Cardiac atrium fibroblast (primary cell): ENCODE data around the gene CYP46A1. TPM values are rescaled to one million over a fixed set of nuclear protein-coding genes. Genes with fewer than 3 reads are reported as not detected.

ENCODE experiments used
- total RNA-seq: library from RNA; depleted of rRNA; stranded (reverse); fragments of >200 nt; gene quantifications from 2 replicates; pipeline ENCODE4 v1.2.3, GENCODE V29; 2015

Gene CYP46A1
- under 0.01 and 1.4 TPM in 2 replicates for total RNA-seq

DNA sequence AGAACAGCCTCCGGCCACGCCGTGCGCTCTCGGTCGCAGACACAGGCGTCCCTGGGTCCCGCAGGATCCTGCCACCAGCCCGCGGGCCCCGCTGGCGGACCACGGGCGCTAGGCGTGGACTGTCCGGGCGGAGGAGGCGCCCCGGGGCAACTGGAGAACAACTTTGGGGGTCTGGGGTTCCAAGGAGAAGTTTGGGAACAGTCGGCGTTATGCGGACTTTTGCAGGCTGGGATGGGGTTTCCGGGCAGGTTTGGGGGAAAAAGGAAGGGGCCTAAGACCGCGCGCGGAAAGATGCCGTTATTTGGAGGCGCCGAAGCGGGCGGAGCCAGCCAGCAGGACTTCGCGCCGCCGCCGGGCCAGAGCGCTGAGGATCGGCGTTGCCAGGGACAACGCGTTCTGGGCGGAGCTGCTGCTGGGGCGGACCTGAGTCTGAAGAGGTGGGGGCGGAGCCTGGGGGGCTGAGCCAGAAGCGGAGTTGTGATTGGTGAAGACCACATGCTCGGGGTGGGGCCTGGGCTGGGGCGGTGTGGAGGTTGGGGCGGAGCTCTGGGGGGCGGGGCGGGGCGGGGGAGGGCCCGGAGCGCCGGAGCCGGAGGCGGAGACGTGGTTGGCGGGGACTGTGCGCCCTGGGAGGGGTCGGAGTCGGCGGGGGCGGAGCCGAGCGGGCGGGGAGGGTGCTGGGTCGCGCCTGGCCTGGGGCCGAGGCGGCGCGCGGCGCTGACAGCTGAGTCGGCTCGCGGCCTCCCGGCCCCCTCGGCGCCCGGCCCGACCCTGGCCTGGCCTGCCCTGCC lies at the start of gene CYP46A1:
Gene CYP46A1 (plus strand): TSS at position 680 of the 791 bp plus-strand sequence. CDS start 120 bp downstream, outside the sequence.

DNA sequence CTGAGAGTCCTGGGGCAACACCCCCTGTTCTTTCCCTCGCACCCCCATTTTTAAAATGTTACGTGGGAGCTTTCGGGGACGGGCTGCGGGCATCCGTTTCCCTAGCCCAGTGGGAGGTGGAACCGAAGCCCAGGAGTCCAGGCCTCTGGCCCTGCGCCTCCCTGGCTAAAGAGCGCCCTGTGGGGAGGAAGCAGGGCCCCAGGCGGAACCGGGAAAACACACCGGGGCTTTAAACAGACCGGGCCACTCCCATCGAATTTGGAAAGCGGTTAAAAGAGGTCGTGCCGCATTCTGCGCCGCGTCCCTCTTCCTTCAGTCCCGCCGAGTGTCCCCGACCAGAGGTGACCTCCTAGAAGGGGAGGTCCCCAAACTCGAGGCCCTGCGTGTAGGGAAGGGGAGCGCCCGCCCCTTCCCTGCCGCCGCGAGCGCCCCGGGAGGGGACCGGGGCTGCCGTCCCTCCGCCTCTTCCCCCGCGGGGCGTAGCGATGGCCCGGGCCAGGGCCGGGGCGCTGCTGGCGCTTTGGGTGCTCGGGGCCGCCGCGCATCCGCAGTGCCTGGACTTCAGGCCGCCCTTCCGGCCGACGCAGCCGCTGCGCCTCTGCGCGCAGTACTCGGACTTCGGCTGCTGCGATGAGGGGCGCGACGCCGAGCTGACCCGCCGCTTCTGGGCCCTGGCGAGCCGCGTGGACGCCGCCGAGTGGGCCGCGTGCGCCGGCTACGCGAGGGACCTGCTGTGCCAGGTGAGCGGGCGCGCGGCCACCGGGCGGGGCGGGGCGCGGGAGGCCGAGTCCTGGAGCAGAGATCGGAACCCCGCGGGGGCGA lies 39.2 kb upstream of the CYP46A1 start, which contains the start of gene HHIPL1:
Gene HHIPL1 (plus strand): TSS at position 407 of the 822 bp plus-strand sequence. CDS start 79 bp downstream, at position 486.

Other genes starting within 250 kb of the CYP46A1 start
- 42.1 and 51.0 TPM in 2 replicates for gene SETD3, start 203.4 kb upstream of the CYP46A1 start, total RNA-seq
- gene CCNK, start 202.9 kb upstream of the CYP46A1 start, total RNA-seq = 16.1 and 23.8 TPM in 2 replicates
- gene CCDC85C, start 80.1 kb upstream of the CYP46A1 start, total RNA-seq = 4.2 and 7.2 TPM in 2 replicates
- 6.5 and 9.9 TPM in 2 replicates for gene HHIPL1, start 39.2 kb upstream of the CYP46A1 start, total RNA-seq
- gene EML1, start 109.1 kb downstream of the CYP46A1 start, total RNA-seq = 17.5 and 30.1 TPM in 2 replicates